Measurements from ENCODE around the gene VARS1.

The VARS1 gene

GRCh38 chr6:31792090-31792374 lies 3.5 kb downstream of the VARS1 start:
- Histone ChIP-seq H3K4me1 (ENCODE audit: control insufficient read depth, insufficient read depth, low read length, unreplicated experiment) (peaks cover 15% of the 10 kb centered on the region), H3K27ac (ENCODE audit: low read depth, low read length) (no peak overlapping the region), H3K79me2 (ENCODE audit: control insufficient read depth, insufficient read depth, low read length, unreplicated experiment) (peaks cover 26% of the 10 kb centered on the region), H3K36me3 (ENCODE audit: insufficient read depth, low read length) (no peaks in the 10 kb centered on the region; the same call in none of the 2 replicates), H3K4me3 (ENCODE audit: low read depth, low read length) (no peak overlapping the region), H3K27me3 (ENCODE audit: insufficient read depth, low read length) (no peaks in the 10 kb centered on the region), H2AFZ (ENCODE audit: low read length, unreplicated experiment) (no peak overlapping the region)

GRCh38 chr6:31791324-31792089 lies 4.0 kb downstream of the VARS1 start:
- Histone ChIP-seq H3K79me2 (ENCODE audit: control insufficient read depth, insufficient read depth, low read length, unreplicated experiment) (peaks cover 26% of the 10 kb centered on the region), H3K36me3 (ENCODE audit: insufficient read depth, low read length) (no peaks in the 10 kb centered on the region; the same call in none of the 2 replicates), H3K27ac (ENCODE audit: low read depth, low read length) (no peak overlapping the region), H2AFZ (ENCODE audit: low read length, unreplicated experiment) (no peak overlapping the region), H3K4me1 (ENCODE audit: control insufficient read depth, insufficient read depth, low read length, unreplicated experiment) (peaks cover 15% of the 10 kb centered on the region), H3K27me3 (ENCODE audit: insufficient read depth, low read length) (no peaks in the 10 kb centered on the region), H3K4me3 (ENCODE audit: low read depth, low read length) (no peak overlapping the region)

DNA sequence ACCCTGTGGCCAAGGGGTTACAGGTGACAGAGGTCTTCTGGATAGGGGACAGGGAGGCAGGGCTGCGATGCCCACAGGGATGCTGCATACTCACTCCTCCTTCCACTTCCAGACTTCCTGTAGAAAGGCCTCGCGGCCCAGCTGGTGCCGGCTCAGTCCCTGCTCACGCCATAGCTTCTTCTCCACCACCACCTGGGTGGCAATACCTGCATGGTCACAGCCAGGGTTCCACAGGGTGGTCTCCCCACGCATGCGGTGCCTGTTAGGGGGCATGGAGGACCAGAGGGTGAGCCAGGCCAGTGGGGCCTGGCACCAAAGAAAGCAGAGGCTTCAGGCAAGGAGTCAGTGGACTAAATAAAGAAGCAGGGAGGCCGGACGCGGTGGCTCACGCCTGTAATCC lies 10.1 kb downstream of the VARS1 start:
- no peaks in the 10 kb centered on the region for H3K79me2 ChIP-seq (ENCODE audit: control insufficient read depth, insufficient read depth, low read length, unreplicated experiment)

DNA sequence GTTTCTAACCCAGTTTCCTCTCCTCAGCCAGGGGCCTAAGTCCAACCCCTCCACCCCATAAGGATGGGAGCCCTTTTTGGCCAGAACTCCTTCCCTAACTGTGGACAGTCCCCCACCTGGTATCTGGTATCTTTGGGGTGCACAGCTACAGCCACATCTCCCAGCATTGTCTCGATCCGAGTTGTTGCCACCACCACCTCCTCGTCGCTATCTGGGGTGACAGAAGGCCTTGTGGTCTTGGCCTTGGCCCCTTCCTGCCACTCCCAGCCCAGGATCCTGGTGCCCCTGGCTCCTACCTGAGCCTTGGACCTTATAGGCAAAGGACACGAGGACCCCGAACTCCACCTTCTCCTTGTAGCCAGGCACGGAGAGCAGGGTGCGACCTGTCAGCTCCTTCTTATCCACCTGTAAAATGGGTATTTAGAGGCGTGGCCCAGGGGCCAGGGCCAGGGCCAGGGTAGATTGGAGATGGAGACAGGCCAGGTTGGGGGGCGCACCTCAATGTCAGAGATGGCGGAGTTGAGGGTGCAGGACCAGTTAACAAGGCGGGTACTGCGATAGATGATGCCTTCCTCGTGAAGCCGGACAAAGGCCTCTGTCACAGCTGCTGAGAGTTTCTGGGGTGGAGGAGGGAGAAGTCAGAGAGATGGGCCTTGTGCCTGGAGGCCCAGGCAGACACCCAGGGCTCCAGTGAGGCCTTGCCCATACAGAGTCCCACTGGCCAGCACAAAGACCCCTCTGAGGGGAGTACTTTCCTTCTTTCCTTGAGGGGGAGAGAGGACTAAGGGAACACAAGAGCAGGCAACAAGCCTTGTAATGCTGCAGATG lies 11.2 kb downstream of the VARS1 start:
- no peak overlapping the region for H3K27ac ChIP-seq (ENCODE audit: low read depth, low read length)
- H3K79me2 ChIP-seq (ENCODE audit: control insufficient read depth, insufficient read depth, low read length, unreplicated experiment): no peaks in the 10 kb centered on the region
- no peak overlapping the region for H3K4me3 ChIP-seq (ENCODE audit: low read depth, low read length)
- H3K36me3 ChIP-seq (ENCODE audit: insufficient read depth, low read length): peaks cover 13% of the 10 kb centered on the region; the same call in 1 of the 2 replicates
- no peaks in the 10 kb centered on the region for H3K27me3 ChIP-seq (ENCODE audit: insufficient read depth, low read length)
- no peak overlapping the region for H2AFZ ChIP-seq (ENCODE audit: low read length, unreplicated experiment)
- no peaks in the 10 kb centered on the region for H3K4me1 ChIP-seq (ENCODE audit: control insufficient read depth, insufficient read depth, low read length, unreplicated experiment)

More for the DNA sequence above, 10.1 kb downstream of the VARS1 start:
- Histone ChIP-seq H3K4me3 (ENCODE audit: low read depth, low read length) (no peak overlapping the region), H2AFZ (ENCODE audit: low read length, unreplicated experiment) (no peak overlapping the region), H3K27me3 (ENCODE audit: insufficient read depth, low read length) (no peaks in the 10 kb centered on the region), H3K36me3 (ENCODE audit: insufficient read depth, low read length) (peaks cover 13% of the 10 kb centered on the region), H3K27ac (ENCODE audit: low read depth, low read length) (no peak overlapping the region), H3K4me1 (ENCODE audit: control insufficient read depth, insufficient read depth, low read length, unreplicated experiment) (no peaks in the 10 kb centered on the region)

DNA sequence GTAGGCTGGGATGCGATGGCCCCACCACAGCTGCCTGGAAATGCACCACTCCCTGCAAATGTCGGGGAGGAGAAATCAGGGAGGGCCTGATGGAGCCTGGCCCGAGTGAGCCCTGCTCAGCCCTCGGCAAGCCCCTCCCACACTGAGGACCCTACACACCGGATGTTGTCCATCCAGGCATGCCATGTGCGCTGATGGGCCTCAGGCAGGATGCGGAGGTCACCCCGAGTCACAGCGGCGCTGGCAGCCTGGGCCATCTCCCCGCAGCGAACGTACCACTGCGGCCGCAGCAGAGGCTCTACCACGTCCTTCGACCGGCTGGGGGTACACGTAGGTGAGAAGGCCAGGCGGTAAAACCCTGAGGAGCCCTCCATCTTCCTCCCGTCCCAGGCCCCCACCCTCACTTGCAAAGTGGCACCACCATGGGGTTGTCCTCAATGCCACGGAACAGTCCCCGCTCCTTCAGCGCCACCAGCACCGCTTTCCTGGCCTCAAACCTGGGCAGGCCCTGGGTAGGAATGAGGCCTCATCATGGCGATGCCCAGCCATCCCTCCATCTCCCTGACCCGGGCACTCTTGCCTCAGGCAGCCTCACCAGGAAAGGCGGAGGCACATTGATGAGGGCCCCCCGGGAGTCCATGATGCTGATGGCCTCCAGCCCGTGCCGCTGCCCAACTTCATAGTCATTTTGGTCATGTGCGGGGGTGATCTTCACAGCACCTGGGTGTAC lies 13.3 kb downstream of the VARS1 start:
- Histone ChIP-seq H3K27ac (ENCODE audit: low read depth, low read length) (no peak overlapping the region), H3K4me1 (ENCODE audit: control insufficient read depth, insufficient read depth, low read length, unreplicated experiment) (peaks cover 5% of the 10 kb centered on the region), H2AFZ (ENCODE audit: low read length, unreplicated experiment) (no peak overlapping the region), H3K27me3 (ENCODE audit: insufficient read depth, low read length) (no peaks in the 10 kb centered on the region), H3K36me3 (ENCODE audit: insufficient read depth, low read length) (peaks cover 13% of the 10 kb centered on the region; the same call in 1 of the 2 replicates), H3K79me2 (ENCODE audit: control insufficient read depth, insufficient read depth, low read length, unreplicated experiment) (no peaks in the 10 kb centered on the region), H3K4me3 (ENCODE audit: low read depth, low read length) (no peak overlapping the region)

- no peaks in the 10 kb centered on the region for H3K79me2 ChIP-seq (ENCODE audit: control insufficient read depth, insufficient read depth, low read length, unreplicated experiment)
- peaks cover 13% of the 10 kb centered on the region; the same call in 1 of the 2 replicates for H3K36me3 ChIP-seq (ENCODE audit: insufficient read depth, low read length)
- H2AFZ ChIP-seq (ENCODE audit: low read length, unreplicated experiment): no peak overlapping the region
Measured at GRCh38 chr6:31781244-31782125, 14.1 kb downstream of the VARS1 start.

GRCh38 chr6:31780507-31781243 lies 14.9 kb downstream of the VARS1 start:
- Histone ChIP-seq H3K79me2 (ENCODE audit: control insufficient read depth, insufficient read depth, low read length, unreplicated experiment) (no peaks in the 10 kb centered on the region), H3K27ac (ENCODE audit: low read depth, low read length) (no peak overlapping the region), H3K4me3 (ENCODE audit: low read depth, low read length) (no peak overlapping the region), H3K27me3 (ENCODE audit: insufficient read depth, low read length) (no peaks in the 10 kb centered on the region), H2AFZ (ENCODE audit: low read length, unreplicated experiment) (no peak overlapping the region), H3K4me1 (ENCODE audit: control insufficient read depth, insufficient read depth, low read length, unreplicated experiment) (peaks cover 16% of the 10 kb centered on the region), H3K36me3 (ENCODE audit: insufficient read depth, low read length) (peaks cover 13% of the 10 kb centered on the region; the same call in 1 of the 2 replicates)

More at GRCh38 chr6:31781244-31782125, 14.1 kb downstream of the VARS1 start:
- H3K27me3 ChIP-seq (ENCODE audit: insufficient read depth, low read length): no peaks in the 10 kb centered on the region
- H3K4me3 ChIP-seq (ENCODE audit: low read depth, low read length): no peak overlapping the region
- peaks cover 13% of the 10 kb centered on the region for H3K4me1 ChIP-seq (ENCODE audit: control insufficient read depth, insufficient read depth, low read length, unreplicated experiment)
- no peak overlapping the region for H3K27ac ChIP-seq (ENCODE audit: low read depth, low read length)

DNA sequence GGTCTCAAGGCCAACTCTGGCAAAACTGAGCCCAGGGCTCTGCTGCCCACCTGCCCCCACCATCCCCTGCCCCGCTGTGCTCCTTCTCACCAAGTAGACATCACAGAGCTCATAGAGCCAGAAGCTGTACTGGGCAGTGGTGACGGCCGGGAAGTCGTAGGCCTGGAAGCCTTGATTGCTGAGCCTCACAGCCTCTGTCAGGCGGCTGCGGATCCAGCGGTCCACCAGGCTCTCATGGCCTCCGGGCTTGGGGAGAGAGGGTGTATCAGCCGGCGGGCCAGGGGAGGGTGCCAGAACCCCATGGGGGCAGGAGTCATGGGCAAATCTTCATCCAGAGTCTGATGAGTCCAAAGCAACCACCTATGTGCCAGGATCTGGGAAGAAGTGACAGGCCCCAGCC lies 15.6 kb downstream of the VARS1 start:
- Histone ChIP-seq H3K4me1 (ENCODE audit: control insufficient read depth, insufficient read depth, low read length, unreplicated experiment) (peaks cover 16% of the 10 kb centered on the region), H2AFZ (ENCODE audit: low read length, unreplicated experiment) (no peak overlapping the region), H3K27me3 (ENCODE audit: insufficient read depth, low read length) (no peaks in the 10 kb centered on the region), H3K36me3 (ENCODE audit: insufficient read depth, low read length) (peaks cover 8% of the 10 kb centered on the region; the same call in 1 of the 2 replicates), H3K27ac (ENCODE audit: low read depth, low read length) (no peak overlapping the region), H3K4me3 (ENCODE audit: low read depth, low read length) (no peak overlapping the region), H3K79me2 (ENCODE audit: control insufficient read depth, insufficient read depth, low read length, unreplicated experiment) (no peaks in the 10 kb centered on the region)

DNA sequence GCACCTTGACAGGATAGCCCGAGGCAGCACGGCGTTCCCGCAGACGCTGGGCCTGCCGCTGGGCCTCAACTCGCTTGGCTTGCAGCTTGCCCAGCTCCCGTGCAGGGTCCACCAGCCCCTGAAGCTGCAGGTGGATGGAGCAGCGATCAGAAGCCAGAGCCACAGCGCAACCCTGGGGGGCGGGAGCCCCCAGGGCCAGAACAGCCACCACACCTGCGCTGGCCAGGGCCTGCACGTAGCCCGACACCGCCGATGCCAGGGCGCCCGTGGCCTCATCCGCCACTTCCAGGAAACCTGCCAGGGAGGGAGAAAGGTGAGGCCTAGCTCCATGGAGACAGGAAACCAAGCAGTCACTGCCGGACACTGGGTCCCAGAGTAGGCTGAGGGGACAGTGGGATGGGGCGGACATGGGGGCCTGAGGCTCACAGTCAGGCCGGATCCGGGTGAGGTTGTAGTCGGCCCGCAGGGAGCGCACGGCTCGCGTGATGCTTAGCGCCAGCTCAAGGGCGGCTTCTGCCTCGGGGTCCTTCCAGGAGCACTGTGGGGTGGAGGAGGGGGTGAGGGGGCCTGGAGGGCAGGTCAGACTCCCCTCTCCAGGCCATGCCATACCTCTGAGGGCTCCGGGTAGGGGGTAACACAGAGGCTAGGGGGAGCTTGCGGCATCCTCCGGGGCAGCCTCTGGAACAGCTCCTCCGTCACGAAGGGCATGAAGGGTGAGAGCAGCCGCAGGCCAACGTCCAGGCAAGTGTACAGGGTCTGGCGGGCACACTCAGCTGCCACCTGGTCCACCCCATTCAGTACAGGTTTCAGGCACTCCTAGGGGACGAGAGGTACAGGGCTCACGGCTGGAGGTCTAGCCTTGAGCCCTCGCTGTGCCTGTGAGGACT lies 16.3 kb downstream of the VARS1 start:
- Histone ChIP-seq H3K27me3 (ENCODE audit: insufficient read depth, low read length) (no peaks in the 10 kb centered on the region), H3K4me1 (ENCODE audit: control insufficient read depth, insufficient read depth, low read length, unreplicated experiment) (peaks cover 16% of the 10 kb centered on the region), H3K36me3 (ENCODE audit: insufficient read depth, low read length) (peaks cover 8% of the 10 kb centered on the region; the same call in 1 of the 2 replicates), H3K79me2 (ENCODE audit: control insufficient read depth, insufficient read depth, low read length, unreplicated experiment) (no peaks in the 10 kb centered on the region), H3K4me3 (ENCODE audit: low read depth, low read length) (no peak overlapping the region), H3K27ac (ENCODE audit: low read depth, low read length) (no peak overlapping the region), H2AFZ (ENCODE audit: low read length, unreplicated experiment) (no peak overlapping the region)

Measured in ACC112 (cell line).